Colon (tissue), 2 donors: Measurements from ENCODE around the gene PLIN3.
"Not testable (repeated sequence)": the region's sequence is repeated elsewhere in the genome, so short reads cannot be mapped to it uniquely, and the experiment has no call there.

Source experiments
- FAIRE-seq: peaks from 2 replicates; lab custom pipeline; 2012; peaks lifted over from hg19 to GRCh38; lab: Jason Lieb, UNC
- donor health status: control.
- donor health status: control.

The PLIN3 gene

DNA sequence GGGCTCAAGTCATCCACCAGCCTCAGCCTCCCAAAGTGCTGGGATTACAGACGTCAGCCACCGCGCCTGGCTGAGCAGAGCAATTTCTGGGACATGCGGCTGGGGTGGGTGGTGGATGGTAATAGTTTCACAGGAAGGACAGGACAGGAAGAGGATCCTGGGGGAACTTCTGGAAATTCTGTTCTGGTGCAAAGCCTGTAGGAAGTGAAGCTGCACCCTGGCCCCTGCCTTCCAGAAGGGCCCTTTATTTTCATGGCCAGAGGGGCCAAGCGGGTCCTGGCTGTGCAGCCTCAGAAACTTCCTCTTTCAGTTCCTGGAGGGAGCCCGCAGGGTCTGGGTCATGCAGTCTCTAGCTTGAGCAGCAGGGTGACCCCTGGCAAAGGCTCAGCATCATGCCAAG is 60.3 kb downstream of the PLIN3 start:
- FAIRE-seq: no peak

GRCh38 chr19:4806384-4806783 is 61.1 kb downstream of the PLIN3 start:
- FAIRE-seq: no peak

- FAIRE-seq: not testable (repeated sequence)
Measured at GRCh38 chr19:4805140-4805539, 62.3 kb downstream of the PLIN3 start.

DNA sequence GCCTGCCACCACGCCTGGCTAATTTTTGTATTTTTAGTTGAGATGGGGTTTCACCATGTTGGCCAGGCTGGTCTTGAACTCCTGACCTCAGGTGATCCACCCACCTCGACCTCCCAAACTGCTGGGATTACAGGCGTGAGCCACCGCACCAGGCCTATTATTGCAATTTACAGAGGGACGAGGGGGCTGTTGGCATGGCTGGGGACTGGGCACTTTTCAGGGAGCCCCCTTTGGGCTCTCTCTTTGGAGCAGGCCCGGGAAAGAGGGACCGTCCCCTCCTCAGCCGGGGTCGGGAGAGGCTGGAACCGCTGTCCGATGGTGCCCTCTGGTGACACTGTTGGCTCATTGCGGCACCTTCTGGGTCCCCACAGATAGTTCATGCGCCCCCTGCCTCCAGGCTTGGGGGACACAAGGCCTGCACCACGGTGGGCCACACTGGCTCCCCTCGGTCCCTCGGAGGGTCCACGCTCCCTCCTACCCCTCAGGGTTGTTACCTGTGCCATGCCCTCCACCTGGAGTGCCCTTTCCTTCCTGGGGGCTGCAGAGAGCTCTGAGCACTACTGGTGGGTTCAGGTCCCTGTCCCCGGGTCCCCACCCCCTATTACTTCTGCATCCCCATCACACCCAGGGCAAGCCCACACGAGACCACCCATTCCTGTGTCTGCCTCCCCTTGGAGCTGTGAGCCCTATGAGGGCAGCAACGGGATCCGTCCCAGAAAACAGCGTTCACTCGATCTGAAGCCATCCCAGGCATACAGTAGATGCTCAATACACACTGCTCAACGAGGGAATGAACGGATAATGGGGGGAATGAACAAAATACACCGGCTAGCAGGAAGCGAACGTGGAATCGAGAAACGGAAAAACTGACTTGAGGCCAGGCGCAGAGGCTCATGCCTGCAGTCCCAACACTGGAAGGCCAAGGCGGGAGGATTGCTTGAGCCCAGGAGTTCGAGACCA is 63.5 kb downstream of the PLIN3 start:
- no peak for FAIRE-seq

DNA sequence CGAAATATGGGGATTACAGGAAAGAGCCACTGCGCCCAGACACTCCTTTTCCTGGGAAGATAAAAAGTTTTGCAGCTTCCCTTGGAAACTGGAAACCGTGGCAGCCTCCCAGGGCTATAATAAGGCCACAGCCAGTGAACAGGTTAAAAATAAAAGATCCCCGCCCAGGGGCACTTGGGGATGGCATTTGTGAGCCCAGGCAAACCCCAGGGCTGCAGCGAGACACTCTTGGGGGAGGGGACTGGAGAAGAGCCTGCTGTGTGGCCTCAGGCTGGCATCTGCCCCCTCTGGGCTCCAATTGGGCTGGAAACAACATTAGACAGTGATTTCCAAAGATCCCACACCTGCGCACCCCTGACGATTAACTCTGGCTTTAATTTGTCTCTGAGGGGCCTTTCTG is 64.8 kb downstream of the PLIN3 start:
- no peak for FAIRE-seq

DNA sequence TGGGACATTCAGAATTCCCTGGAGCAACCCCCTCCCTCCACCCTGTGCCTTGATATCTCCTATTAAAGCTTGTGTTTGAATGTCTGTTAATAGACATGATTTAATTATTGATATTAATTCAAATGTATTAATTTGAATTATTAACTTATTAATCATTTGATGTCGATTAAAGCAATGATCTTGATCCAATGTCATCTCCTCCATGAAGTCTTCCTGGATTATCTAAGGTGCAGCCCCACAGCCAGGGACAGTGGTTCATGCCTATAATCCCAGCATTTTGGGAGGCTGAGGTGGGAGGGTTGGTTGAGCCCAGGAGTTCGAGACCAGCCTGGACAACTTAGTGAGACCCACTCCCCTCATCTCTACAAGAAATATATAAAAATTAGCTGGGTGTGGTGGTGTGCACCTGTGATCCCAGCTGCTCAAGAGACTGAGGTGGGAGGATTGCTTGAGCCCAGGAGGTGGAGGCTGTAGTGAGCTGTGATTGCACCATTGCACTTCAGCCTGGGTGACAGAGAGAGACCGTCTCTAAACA is 66.3 kb downstream of the PLIN3 start:
- FAIRE-seq: no peak

- no peak for FAIRE-seq
Measured at GRCh38 chr19:4800591-4801081, 66.8 kb downstream of the PLIN3 start.

GRCh38 chr19:4795400-4795799 is 72.1 kb downstream of the PLIN3 start:
- FAIRE-seq: no peak

- FAIRE-seq: no peak
Measured at GRCh38 chr19:4794971-4795370, 72.5 kb downstream of the PLIN3 start.

GRCh38 chr19:4793278-4793677 is 74.2 kb downstream of the PLIN3 start:
- not testable (repeated sequence) for FAIRE-seq

DNA sequence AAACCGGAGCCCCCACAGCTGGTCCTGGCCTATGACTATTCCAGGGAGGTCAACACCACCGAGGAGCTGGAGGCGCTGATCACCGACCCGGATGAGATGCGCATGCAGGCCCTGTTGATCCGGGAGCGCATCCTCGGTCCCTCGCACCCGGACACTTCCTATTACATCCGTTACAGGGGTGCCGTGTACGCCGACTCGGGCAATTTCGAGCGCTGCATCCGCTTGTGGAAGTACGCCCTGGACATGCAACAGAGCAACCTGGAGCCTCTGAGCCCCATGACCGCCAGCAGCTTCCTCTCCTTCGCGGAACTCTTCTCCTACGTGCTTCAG is 74.6 kb downstream of the PLIN3 start:
- FAIRE-seq: not testable (repeated sequence)

GRCh38 chr19:4792019-4792865 is 75.2 kb downstream of the PLIN3 start:
- FAIRE-seq: not testable (repeated sequence)

DNA sequence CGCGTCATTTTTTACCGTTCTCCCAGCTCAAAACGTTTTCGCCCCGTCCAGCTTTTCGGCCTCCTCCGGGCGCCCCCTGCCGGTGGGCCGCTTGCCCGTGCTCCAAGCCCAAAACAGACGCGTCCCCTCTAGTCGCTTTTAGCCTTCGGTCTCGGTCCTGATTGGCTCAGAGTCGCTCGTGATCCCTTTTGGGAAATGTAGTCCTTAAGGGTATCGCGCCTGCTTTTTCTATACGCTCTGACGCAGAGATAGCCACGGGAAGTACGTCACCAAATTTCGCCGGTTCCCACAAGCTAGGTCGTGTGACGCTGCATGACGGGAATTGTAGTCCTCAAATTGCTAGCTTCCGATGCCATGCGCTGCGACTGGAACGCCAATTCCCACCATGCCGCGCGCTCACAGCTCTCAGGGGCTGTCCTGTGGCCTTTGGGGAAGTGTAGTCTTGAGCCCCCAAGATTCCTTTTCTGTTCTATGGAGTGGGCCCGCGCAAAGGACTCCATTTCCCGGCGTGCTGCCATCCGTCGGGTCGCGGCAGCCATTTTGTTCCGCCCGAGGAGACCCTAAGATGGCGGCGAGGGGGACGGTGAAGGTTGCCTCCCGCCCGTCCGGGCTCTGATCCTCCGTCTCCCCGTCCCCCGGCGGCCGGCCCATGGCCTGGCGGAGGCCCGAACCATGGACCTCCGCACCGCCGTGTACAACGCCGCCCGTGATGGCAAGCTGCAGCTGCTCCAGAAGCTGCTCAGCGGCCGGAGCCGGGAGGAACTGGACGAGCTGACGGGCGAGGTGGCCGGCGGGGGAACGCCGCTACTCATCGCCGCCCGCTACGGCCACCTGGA is 76.1 kb downstream of the PLIN3 start, which contains the start of gene FEM1A:
Gene FEM1A (plus strand): TSS at position 552 of the 836 bp plus-strand sequence. CDS start 121 bp downstream, at position 673.
- peak; percentile 92 for FAIRE-seq
